HepG2 (cell line): ENCODE data around the gene PTMA. TPM values are rescaled to one million over a fixed set of nuclear protein-coding genes. Genes with fewer than 3 reads are reported as not detected.

ENCODE experiments used
- BCLAF1 ChIP-seq: fragments of 450-650 bp; IDR thresholded peaks from 2 replicates; pipeline ENCODE4 v1.6.1; 2017; ENCODE audit warnings: mild to moderate bottlenecking
- BORCS8-MEF2B ChIP-seq: sonication (generic); formaldehyde crosslinking; IDR thresholded peaks from 2 replicates; pipeline ENCODE4 v1.8.0; 2022; ENCODE audit warnings: mild to moderate bottlenecking, missing genetic modification reagents
- CBX2 ChIP-seq, 2 experiments: fragments of 200-600 bp in 1 of 2; sonication (generic); formaldehyde crosslinking in 1 of 2; IDR thresholded peaks; 2 replicates each; pipeline versions ENCODE4 v1.7.0 to v1.8.1; 2018 to 2022; ENCODE audit warnings: low read depth in 2 of 2, low read length in 1 of 2, mild to moderate bottlenecking in 1 of 2, missing genetic modification reagents in 1 of 2
- CHD4 ChIP-seq: fragments of 200-600 bp; sonication (generic); IDR thresholded peaks from 2 replicates; pipeline ENCODE4 v1.7.0; 2017; ENCODE audit warnings: mild to moderate bottlenecking, low read length, borderline replicate concordance
- FIP1L1 ChIP-seq: fragments of 200-400 bp; formaldehyde crosslinking; IDR thresholded peaks from 2 replicates; pipeline ENCODE4 v1.6.1; 2018; ENCODE audit warnings: low read depth, mild to moderate bottlenecking, low read length, moderate library complexity, borderline replicate concordance; ENCODE audit not compliant: insufficient read depth
- HOXD1 ChIP-seq: sonication (generic); formaldehyde crosslinking; IDR thresholded peaks from 2 replicates; pipeline ENCODE4 v1.5.0; 2020; ENCODE audit warnings: missing genetic modification reagents
- PHB2 ChIP-seq: fragments of 450-650 bp; IDR thresholded peaks from 2 replicates; pipeline ENCODE4 v1.6.1; 2018; ENCODE audit not compliant: partially characterized antibody
- PRPF4 ChIP-seq: fragments of 200-400 bp; formaldehyde crosslinking; IDR thresholded peaks from 2 replicates; pipeline ENCODE4 v1.6.1; 2016; ENCODE audit warnings: low read length, low read depth; ENCODE audit not compliant: poor library complexity, severe bottlenecking
- RXRA ChIP-seq: sonication (generic); formaldehyde crosslinking; IDR thresholded peaks from 2 replicates; pipeline ENCODE4 v1.5.1; 2020; ENCODE audit warnings: missing genetic modification reagents
- SMAD9 ChIP-seq: sonication (generic); formaldehyde crosslinking; IDR thresholded peaks from 2 replicates; pipeline ENCODE4 v1.5.1; 2020; ENCODE audit warnings: mild to moderate bottlenecking, missing genetic modification reagents
- TCF7 ChIP-seq: sonication (generic); IDR thresholded peaks from 2 replicates; pipeline ENCODE4 v1.6.1; 2016; ENCODE audit warnings: antibody characterized with exemption, low read depth
- XRCC5 ChIP-seq: fragments of 200-400 bp; formaldehyde crosslinking; optimal IDR thresholded peaks from 2 replicates; pipeline ENCODE3; 2017; ENCODE audit warnings: mild to moderate bottlenecking, low read length
- ZBTB1 ChIP-seq: sonication (generic); formaldehyde crosslinking; IDR thresholded peaks from 2 replicates; pipeline ENCODE4 v1.4.0; 2020; ENCODE audit warnings: missing genetic modification reagents, borderline replicate concordance
- ZBTB21 ChIP-seq: sonication (generic); formaldehyde crosslinking; IDR thresholded peaks from 2 replicates; pipeline ENCODE4 v1.4.0; 2020; ENCODE audit warnings: missing genetic modification reagents
- ZFP90 ChIP-seq: sonication (generic); formaldehyde crosslinking; IDR thresholded peaks from 2 replicates; pipeline ENCODE4 v1.8.0; 2022; ENCODE audit warnings: missing genetic modification reagents, mild to moderate bottlenecking, inconsistent platforms, borderline replicate concordance
- ZNF143 ChIP-seq: sonication (generic); formaldehyde crosslinking; IDR thresholded peaks from 2 replicates; pipeline ENCODE4 v1.4.0; 2020; ENCODE audit warnings: missing genetic modification reagents
- ZNF256 ChIP-seq: sonication (generic); formaldehyde crosslinking; conservative IDR thresholded peaks from 2 replicates; pipeline ENCODE4 v1.4.0; 2020; ENCODE audit warnings: missing genetic modification reagents
- ZNF354B ChIP-seq: sonication (generic); formaldehyde crosslinking; IDR thresholded peaks from 2 replicates; pipeline ENCODE4 v1.8.0; 2022; ENCODE audit warnings: mild to moderate bottlenecking, missing genetic modification reagents
- ZNF784 ChIP-seq: sonication (generic); formaldehyde crosslinking; IDR thresholded peaks from 2 replicates; pipeline ENCODE4 v1.5.1; 2020; ENCODE audit warnings: missing genetic modification reagents, mild to moderate bottlenecking, borderline replicate concordance
- polyA plus RNA-seq, 8 experiments: library from polyadenylated mRNA; depleted of rRNA in 3 of 8; stranded (reverse) in 7 of 8; unstranded in 1 of 8; fragments of >200 nt; fragmentation: Illumina TruSeq in 4 of 8; extraction: Trizol in 4 of 8; gene quantifications; 2 replicates each; pipeline versions ENCODE4 v1.2.1 to v1.2.3, GENCODE V29; 2011 to 2016; ENCODE audit warnings: low read depth in 4 of 8, missing spikeins in 1 of 8, mixed read lengths in 1 of 8; ENCODE audit not compliant: insufficient read depth in 1 of 8
- total RNA-seq, 5 experiments: library from RNA; depleted of rRNA; stranded (reverse); fragments of >200 nt; fragmentation: Illumina TruSeq; extraction: Trizol; gene quantifications; 2 replicates each; pipeline ENCODE4 v1.2.3, GENCODE V29; 2016; ENCODE audit warnings: low read depth in 1 of 5
- TF ChIP-seq, protein P1 (sequence below): sonication (generic); formaldehyde crosslinking; IDR thresholded peaks from 2 replicates; pipeline ENCODE4 v1.5.1; 2020; ENCODE audit warnings: missing genetic modification reagents, mild to moderate bottlenecking, borderline replicate concordance

PTMA gene
- total and polyA plus RNA-seq, 2 of the 13 experiments (the other 11 are each of a cell fraction or from before 2014, with no cell fraction given) = 190 to 1,086 TPM

DNA sequence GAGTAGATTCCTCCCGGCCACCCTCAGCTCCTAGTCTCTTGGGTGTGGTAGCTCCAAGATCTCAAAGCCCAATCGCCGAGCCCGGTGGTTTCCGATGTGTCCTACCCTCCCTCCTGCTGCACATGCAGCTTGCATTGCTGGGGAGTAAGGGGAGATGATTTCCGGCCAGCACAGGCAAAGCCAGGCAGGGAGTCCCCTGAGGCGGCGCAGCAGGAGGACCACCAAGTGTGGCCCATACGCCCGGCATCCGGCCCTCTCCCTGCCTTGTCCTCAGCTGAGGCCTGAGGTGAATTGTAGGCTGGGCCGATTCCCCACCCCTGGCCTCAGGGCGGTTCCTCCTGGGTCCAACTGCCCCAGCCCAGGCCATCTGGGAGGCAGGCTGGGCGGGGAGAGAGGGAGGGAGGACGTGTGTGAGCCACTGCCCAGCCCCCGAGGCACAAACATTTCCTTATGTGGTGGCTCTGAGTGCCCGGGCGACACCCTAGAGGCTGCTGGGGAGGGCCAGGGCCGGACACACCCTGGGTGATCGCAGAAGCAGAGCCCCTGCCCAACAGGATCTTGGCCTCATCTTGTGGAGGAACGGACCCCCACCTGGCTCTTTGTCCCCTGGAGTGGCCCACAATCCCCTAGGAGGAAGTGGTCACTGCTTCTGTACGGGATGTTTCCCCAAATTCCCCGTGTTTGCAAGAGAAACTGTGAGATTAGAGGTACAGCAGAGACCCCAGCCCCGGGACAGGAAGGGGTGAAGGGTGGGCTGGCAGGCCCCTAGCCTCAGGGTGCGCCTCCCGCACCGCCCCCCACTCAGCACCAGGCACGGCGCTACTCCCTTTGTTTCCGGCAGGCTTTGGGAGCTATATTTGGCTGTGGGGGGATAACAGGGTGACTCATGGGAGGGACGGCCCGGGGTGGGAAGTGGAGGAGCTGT, 41.9 kb upstream of the PTMA start (continued):
- TF ChIP-seq BCLAF1 (no peak), CHD4 (no peak), ZNF256 (CRISPR knock-in tag) (no peak), RXRA (peak; percentile 70), XRCC5 (peak; percentile 68), ZNF784 (CRISPR knock-in tag) (0 out of 2 replicates have a peak, but pooled peaks have one; percentile 14), FIP1L1 (no peak), HOXD1 (CRISPR knock-in tag) (no peak), ZNF143 (peak; percentile 54; the same call in 1 of the 2 replicates), CBX2 (IDR thresholded peaks at IDR 0.05; ENCODE audit: low read depth, low read length) (no peak), CBX2 (CRISPR knock-in tag; IDR thresholded peaks at IDR 0.05; ENCODE audit: low read depth) (no peak; the same call in 1 of the 2 replicates), TCF7 (no peak), PHB2 (no peak), PRPF4 (no peak), SMAD9 (CRISPR knock-in tag) (no peak), BORCS8-MEF2B (CRISPR knock-in tag) (peak; percentile 53; the same call in 1 of the 2 replicates), ZNF354B (CRISPR knock-in tag) (no peak), ZBTB1 (no peak), ZBTB21 (CRISPR knock-in tag) (no peak), ZFP90 (CRISPR knock-in tag) (no peak)
- TF ChIP-seq, protein P1, sequence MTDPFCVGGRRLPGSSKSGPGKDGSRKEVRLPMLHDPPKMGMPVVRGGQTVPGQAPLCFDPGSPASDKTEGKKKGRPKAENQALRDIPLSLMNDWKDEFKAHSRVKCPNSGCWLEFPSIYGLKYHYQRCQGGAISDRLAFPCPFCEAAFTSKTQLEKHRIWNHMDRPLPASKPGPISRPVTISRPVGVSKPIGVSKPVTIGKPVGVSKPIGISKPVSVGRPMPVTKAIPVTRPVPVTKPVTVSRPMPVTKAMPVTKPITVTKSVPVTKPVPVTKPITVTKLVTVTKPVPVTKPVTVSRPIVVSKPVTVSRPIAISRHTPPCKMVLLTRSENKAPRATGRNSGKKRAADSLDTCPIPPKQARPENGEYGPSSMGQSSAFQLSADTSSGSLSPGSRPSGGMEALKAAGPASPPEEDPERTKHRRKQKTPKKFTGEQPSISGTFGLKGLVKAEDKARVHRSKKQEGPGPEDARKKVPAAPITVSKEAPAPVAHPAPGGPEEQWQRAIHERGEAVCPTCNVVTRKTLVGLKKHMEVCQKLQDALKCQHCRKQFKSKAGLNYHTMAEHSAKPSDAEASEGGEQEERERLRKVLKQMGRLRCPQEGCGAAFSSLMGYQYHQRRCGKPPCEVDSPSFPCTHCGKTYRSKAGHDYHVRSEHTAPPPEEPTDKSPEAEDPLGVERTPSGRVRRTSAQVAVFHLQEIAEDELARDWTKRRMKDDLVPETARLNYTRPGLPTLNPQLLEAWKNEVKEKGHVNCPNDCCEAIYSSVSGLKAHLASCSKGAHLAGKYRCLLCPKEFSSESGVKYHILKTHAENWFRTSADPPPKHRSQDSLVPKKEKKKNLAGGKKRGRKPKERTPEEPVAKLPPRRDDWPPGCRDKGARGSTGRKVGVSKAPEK (CRISPR knock-in tag) = no peak
